ENCODE data around the gene PRKCQ. TPM values are rescaled to one million over a fixed set of nuclear protein-coding genes. Genes with fewer than 3 reads are reported as not detected.

PRKCQ gene
- total RNA-seq, 1 donor from 2014 or later, result 14.6 TPM

DNA sequence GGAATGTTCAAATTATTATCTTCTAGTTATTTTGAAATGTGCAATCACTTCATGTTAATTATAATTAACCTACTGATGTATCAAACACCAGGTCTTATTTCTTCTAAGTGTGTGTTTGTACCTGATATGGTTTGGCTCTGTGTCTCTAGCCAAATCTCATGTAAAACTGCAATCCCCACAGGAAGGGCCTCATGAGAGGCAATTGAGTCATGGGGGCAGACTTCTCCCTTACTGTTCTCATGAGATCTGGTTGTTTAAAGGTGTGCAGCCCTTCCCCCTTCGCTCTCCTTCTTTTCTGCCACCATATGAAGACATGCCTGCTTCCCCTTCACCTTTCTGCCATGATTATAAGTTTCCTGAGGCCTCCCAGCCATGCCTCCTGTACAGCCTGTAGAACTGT, 18.6 kb upstream of the PRKCQ start:
- Histone ChIP-seq H3K4me3 (ENCODE audit: low read length in 3 of 3) (no peak overlapping the region), H3K9ac (ENCODE audit: low read depth in 1 of 3, low read length in 3 of 3) (no peak overlapping the region), H3K27ac (ENCODE audit: low read depth, low read length) (no peak overlapping the region), H3K4me1 (ENCODE audit: control insufficient read depth in 3 of 3, insufficient read depth in 3 of 3, low read length in 3 of 3) (peaks cover 0 to 5% (median 3%) of the 10 kb centered on the region in 3 donors), H3K27me3 (ENCODE audit: control insufficient read depth in 3 of 3, insufficient read depth in 3 of 3, low read length in 3 of 3) (no peaks in the 10 kb centered on the region), H3K9me3 (ENCODE audit: control insufficient read depth in 3 of 3, low read length in 3 of 3) (no peaks in the 10 kb centered on the region), H3K36me3 (ENCODE audit: control insufficient read depth in 3 of 3, insufficient read depth in 3 of 3, low read length in 3 of 3) (no peaks in the 10 kb centered on the region)

DNA sequence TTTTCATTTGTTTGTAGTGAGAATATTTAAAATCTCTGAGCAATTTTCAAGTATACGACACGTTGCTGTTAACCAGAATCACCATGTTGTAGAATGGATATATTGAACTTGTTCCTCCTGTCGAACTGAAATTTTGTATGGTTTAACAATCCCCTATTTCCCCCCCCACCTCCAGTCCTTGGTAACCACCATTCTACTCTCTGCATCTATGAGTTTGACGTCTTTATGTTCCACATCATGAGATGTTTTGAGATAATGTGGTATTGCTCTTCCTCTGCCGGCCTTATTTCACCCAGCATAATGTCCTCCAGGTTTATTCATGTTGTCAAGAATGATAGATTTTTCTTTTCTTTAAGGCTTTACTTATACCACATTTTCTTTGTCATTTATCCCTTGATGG, 17.4 kb upstream of the PRKCQ start:
- no peak overlapping the region for H3K4me3 ChIP-seq (ENCODE audit: low read length in 3 of 3)
- H3K27ac ChIP-seq (ENCODE audit: low read depth, low read length), result no peak overlapping the region
- no peak overlapping the region for H3K9ac ChIP-seq (ENCODE audit: low read depth in 1 of 3, low read length in 3 of 3)
- no peaks in the 10 kb centered on the region for H3K27me3 ChIP-seq (ENCODE audit: control insufficient read depth in 3 of 3, insufficient read depth in 3 of 3, low read length in 3 of 3)
- H3K36me3 ChIP-seq (ENCODE audit: control insufficient read depth in 3 of 3, insufficient read depth in 3 of 3, low read length in 3 of 3), result peaks cover 0 to 2% (median 0%) of the 10 kb centered on the region in 3 donors
- no peaks in the 10 kb centered on the region for H3K4me1 ChIP-seq (ENCODE audit: control insufficient read depth in 3 of 3, insufficient read depth in 3 of 3, low read length in 3 of 3)
- H3K9me3 ChIP-seq (ENCODE audit: control insufficient read depth in 3 of 3, low read length in 3 of 3), result no peaks in the 10 kb centered on the region

DNA sequence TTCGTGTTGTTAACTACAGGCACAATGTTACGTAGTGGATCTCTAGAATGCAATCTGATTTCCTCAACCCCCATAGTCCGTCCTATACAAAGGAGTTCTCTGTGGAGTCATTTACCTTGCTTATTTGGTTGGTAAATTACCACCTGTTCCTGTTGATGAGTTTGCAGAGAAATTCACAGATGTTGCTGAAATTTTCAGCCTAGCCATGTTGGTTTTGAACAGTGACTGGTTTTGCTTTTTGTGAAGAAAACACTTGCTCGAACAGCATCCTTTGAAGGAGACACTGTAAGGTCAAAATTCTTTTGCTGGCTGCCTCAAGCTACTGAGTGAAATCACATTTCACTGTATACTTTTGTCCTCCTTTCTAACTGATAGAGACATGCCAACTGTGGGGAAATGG, 15.4 kb upstream of the PRKCQ start:
- Histone ChIP-seq H3K9ac (ENCODE audit: low read depth in 1 of 3, low read length in 3 of 3) (no peak overlapping the region), H3K27ac (ENCODE audit: low read depth, low read length) (no peak overlapping the region), H3K4me1 (ENCODE audit: control insufficient read depth in 3 of 3, insufficient read depth in 3 of 3, low read length in 3 of 3) (no peaks in the 10 kb centered on the region), H3K4me3 (ENCODE audit: low read length in 3 of 3) (no peak overlapping the region), H3K36me3 (ENCODE audit: control insufficient read depth in 3 of 3, insufficient read depth in 3 of 3, low read length in 3 of 3) (peaks cover 0 to 3% (median 2%) of the 10 kb centered on the region in 3 donors), H3K9me3 (ENCODE audit: control insufficient read depth in 3 of 3, low read length in 3 of 3) (no peaks in the 10 kb centered on the region), H3K27me3 (ENCODE audit: control insufficient read depth in 3 of 3, insufficient read depth in 3 of 3, low read length in 3 of 3) (no peaks in the 10 kb centered on the region)

DNA sequence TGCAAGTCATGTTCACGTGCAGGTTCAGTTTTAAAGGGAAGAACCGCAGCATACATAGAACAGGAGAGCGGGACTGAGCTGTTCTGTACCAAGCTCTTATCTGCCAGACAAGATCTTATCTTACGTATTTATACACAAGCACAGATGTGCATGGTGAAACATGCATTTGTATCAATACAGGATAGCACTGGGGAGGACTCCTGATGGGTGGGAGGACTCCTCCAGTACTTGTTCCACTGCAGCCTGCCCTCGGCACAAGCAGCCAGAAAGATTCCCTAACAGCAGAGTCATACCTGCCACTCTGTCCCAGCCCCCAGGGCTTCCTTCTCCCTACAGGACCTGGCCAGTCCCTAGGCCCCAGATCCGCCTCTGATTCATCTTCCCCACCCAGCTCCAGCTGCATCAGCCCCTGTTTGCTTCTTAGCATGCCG, 13.2 kb upstream of the PRKCQ start:
- Histone ChIP-seq H3K36me3 (ENCODE audit: control insufficient read depth in 3 of 3, insufficient read depth in 3 of 3, low read length in 3 of 3) (peaks cover 0 to 3% (median 2%) of the 10 kb centered on the region in 3 donors), H3K9me3 (ENCODE audit: control insufficient read depth in 3 of 3, low read length in 3 of 3) (no peaks in the 10 kb centered on the region), H3K4me3 (ENCODE audit: low read length in 3 of 3) (no peak overlapping the region), H3K27ac (ENCODE audit: low read depth, low read length) (no peak overlapping the region), H3K27me3 (ENCODE audit: control insufficient read depth in 3 of 3, insufficient read depth in 3 of 3, low read length in 3 of 3) (peaks cover 0 to 2% (median 0%) of the 10 kb centered on the region in 3 donors), H3K9ac (ENCODE audit: low read depth in 1 of 3, low read length in 3 of 3) (no peak overlapping the region), H3K4me1 (ENCODE audit: control insufficient read depth in 3 of 3, insufficient read depth in 3 of 3, low read length in 3 of 3) (peaks cover 3 to 7% (median 5%) of the 10 kb centered on the region in 3 donors)

DNA sequence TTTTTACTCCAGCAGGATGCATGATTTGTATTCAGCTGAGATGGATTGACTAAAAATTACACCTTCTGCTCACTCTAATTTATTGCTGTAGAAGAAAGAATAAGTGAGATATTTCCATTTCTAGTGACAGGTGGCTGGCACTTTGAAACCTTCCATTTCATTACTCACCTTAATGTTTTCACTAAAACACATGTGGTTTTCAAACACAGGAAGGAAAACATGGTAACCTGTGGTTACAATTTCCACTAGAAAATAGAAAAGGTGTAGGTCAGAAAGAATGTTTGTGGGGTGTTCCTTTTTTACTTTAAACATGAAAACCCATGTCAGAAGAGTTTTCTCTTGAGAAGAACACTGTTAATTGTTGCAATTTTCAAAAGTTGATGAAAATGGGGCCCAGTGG, 12.0 kb upstream of the PRKCQ start:
- no peak overlapping the region for H3K9ac ChIP-seq (ENCODE audit: low read depth in 1 of 3, low read length in 3 of 3)
- H3K36me3 ChIP-seq (ENCODE audit: control insufficient read depth in 3 of 3, insufficient read depth in 3 of 3, low read length in 3 of 3), result peaks cover 0 to 3% (median 2%) of the 10 kb centered on the region in 3 donors
- H3K4me3 ChIP-seq (ENCODE audit: low read length in 3 of 3), result no peak overlapping the region
- H3K4me1 ChIP-seq (ENCODE audit: control insufficient read depth in 3 of 3, insufficient read depth in 3 of 3, low read length in 3 of 3), result peaks cover 3 to 7% (median 5%) of the 10 kb centered on the region in 3 donors
- H3K9me3 ChIP-seq (ENCODE audit: control insufficient read depth in 3 of 3, low read length in 3 of 3), result no peaks in the 10 kb centered on the region
- H3K27ac ChIP-seq (ENCODE audit: low read depth, low read length), result no peak overlapping the region
- peaks cover 0 to 2% (median 0%) of the 10 kb centered on the region in 3 donors for H3K27me3 ChIP-seq (ENCODE audit: control insufficient read depth in 3 of 3, insufficient read depth in 3 of 3, low read length in 3 of 3)

DNA sequence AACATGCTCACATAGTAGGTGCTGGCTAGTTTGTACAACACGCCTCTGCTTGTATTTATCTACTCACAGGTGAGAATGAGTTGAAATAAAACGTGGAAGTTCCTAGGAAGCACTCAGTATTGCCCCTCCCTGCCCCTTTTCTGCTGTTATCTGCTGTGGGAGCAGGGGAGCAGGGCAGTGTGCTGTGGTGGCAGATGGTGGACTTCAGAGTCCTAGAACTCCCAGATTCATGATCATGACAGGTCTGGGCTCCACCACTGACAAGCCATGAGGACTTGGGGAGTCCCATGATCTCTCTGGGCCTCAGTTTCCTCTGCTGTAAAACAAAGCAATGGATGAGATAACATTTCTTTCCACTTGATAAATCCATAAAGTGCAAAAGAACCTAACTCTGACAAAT, 11.6 kb upstream of the PRKCQ start:
- Histone ChIP-seq H3K4me3 (ENCODE audit: low read length in 3 of 3) (no peak overlapping the region), H3K9ac (ENCODE audit: low read depth in 1 of 3, low read length in 3 of 3) (no peak overlapping the region), H3K4me1 (ENCODE audit: control insufficient read depth in 3 of 3, insufficient read depth in 3 of 3, low read length in 3 of 3) (peaks cover 3 to 7% (median 5%) of the 10 kb centered on the region in 3 donors), H3K27ac (ENCODE audit: low read depth, low read length) (no peak overlapping the region), H3K27me3 (ENCODE audit: control insufficient read depth in 3 of 3, insufficient read depth in 3 of 3, low read length in 3 of 3) (peaks cover 0 to 2% (median 0%) of the 10 kb centered on the region in 3 donors), H3K9me3 (ENCODE audit: control insufficient read depth in 3 of 3, low read length in 3 of 3) (no peaks in the 10 kb centered on the region), H3K36me3 (ENCODE audit: control insufficient read depth in 3 of 3, insufficient read depth in 3 of 3, low read length in 3 of 3) (peaks cover 0 to 3% (median 2%) of the 10 kb centered on the region in 3 donors)

DNA sequence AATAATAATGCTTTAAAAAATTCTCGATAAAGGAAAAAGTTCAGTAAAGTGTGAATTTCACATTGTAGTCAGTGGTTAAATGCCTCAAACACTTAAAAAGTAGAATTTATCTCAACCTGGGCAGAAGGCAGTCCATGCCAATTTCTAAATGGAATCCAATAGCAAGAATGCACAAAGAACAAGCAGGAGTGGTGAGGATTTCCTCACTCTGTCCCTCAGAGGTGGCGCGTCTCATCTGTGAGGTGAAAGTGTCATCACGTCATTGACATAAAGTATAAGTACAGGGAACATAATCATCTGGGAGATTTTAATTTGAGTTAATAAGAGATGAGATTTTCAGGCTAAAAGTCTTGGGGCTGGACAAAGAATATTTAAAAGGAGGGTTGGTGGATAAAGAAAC, 10.0 kb upstream of the PRKCQ start:
- peaks cover 0 to 4% (median 3%) of the 10 kb centered on the region in 3 donors for H3K36me3 ChIP-seq (ENCODE audit: control insufficient read depth in 3 of 3, insufficient read depth in 3 of 3, low read length in 3 of 3)
- H3K27ac ChIP-seq (ENCODE audit: low read depth, low read length), result no peak overlapping the region
- peaks cover 0 to 2% (median 0%) of the 10 kb centered on the region in 3 donors for H3K27me3 ChIP-seq (ENCODE audit: control insufficient read depth in 3 of 3, insufficient read depth in 3 of 3, low read length in 3 of 3)
- H3K4me1 ChIP-seq (ENCODE audit: control insufficient read depth in 3 of 3, insufficient read depth in 3 of 3, low read length in 3 of 3), result peaks cover 3 to 12% (median 5%) of the 10 kb centered on the region in 3 donors
- H3K9me3 ChIP-seq (ENCODE audit: control insufficient read depth in 3 of 3, low read length in 3 of 3), result no peaks in the 10 kb centered on the region
- no peak overlapping the region for H3K9ac ChIP-seq (ENCODE audit: low read depth in 1 of 3, low read length in 3 of 3)
- no peak overlapping the region for H3K4me3 ChIP-seq (ENCODE audit: low read length in 3 of 3)

DNA sequence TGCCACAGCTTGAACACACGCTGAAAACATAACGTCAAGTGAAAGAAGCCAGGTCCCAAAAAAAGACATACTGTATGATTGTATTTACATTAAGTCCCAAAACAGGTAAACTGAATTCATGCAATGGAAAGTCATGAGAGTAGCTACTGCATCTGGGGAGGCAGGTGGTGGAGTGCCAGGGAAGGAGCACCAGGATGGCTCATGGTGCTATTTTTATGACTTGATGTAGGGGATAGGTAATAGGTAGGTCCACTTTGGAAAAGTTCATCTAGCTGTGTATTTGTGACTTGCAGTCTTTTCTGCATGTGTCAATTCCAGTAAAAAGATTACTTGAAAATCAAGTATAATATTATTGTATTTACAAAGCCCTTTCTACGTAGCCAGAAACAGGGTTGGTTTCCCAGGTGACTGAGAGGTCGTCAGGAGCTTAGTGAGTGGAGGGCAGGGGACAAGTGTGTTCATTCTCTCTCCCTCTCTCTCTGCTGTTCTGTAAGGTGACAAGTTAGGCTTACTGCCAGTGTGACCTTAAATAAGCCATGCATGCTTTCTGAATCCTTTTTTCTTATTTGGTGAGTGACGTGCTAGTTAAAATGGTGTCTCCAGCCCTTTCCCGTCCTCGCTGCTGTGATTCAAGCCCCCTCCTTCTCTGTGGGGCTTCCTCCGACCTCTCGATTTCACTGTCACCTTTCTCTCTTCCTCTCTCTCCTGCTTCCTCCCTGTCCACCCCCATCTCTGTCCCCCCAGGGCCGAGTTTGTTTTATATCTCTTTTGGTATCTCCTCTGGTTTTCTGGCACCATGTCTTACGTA, 9.4 kb upstream of the PRKCQ start:
- H3K9me3 ChIP-seq (ENCODE audit: control insufficient read depth in 3 of 3, low read length in 3 of 3), result no peaks in the 10 kb centered on the region
- H3K36me3 ChIP-seq (ENCODE audit: control insufficient read depth in 3 of 3, insufficient read depth in 3 of 3, low read length in 3 of 3), result peaks cover 0 to 4% (median 3%) of the 10 kb centered on the region in 3 donors
- no peak overlapping the region for H3K27ac ChIP-seq (ENCODE audit: low read depth, low read length)
- peaks cover 0 to 2% (median 0%) of the 10 kb centered on the region in 3 donors for H3K27me3 ChIP-seq (ENCODE audit: control insufficient read depth in 3 of 3, insufficient read depth in 3 of 3, low read length in 3 of 3)
- H3K4me1 ChIP-seq (ENCODE audit: control insufficient read depth in 3 of 3, insufficient read depth in 3 of 3, low read length in 3 of 3), result peaks cover 3 to 12% (median 5%) of the 10 kb centered on the region in 3 donors
- H3K4me3 ChIP-seq (ENCODE audit: low read length in 3 of 3), result no peak overlapping the region
- no peak overlapping the region for H3K9ac ChIP-seq (ENCODE audit: low read depth in 1 of 3, low read length in 3 of 3)

DNA sequence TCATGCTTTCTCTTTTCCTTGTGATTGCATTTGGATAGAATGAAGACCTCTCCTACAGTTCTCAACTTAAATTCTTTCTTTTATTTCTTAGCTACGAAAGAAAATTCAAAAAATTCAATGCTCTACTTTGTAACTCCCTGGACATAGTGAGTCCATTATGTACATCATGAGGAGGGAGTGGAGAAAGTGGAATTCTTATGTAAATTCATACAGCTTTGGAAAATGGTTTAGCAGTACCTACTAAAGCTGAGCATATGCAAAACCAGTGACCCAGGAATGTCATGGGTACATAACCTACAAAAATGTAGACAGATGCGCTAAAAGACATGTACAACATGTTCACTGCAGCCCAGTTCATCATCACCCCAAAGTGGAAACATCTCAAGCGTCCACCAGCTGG, 8.8 kb upstream of the PRKCQ start:
- no peak overlapping the region for H3K9ac ChIP-seq (ENCODE audit: low read depth in 1 of 3, low read length in 3 of 3)
- H3K27ac ChIP-seq (ENCODE audit: low read depth, low read length), result no peak overlapping the region
- peaks cover under 1 to 6% (median 5%) of the 10 kb centered on the region in 3 donors for H3K36me3 ChIP-seq (ENCODE audit: control insufficient read depth in 3 of 3, insufficient read depth in 3 of 3, low read length in 3 of 3)
- peaks cover 3 to 12% (median 5%) of the 10 kb centered on the region in 3 donors for H3K4me1 ChIP-seq (ENCODE audit: control insufficient read depth in 3 of 3, insufficient read depth in 3 of 3, low read length in 3 of 3)
- H3K27me3 ChIP-seq (ENCODE audit: control insufficient read depth in 3 of 3, insufficient read depth in 3 of 3, low read length in 3 of 3), result peaks cover 0 to 2% (median 0%) of the 10 kb centered on the region in 3 donors
- no peaks in the 10 kb centered on the region for H3K9me3 ChIP-seq (ENCODE audit: control insufficient read depth in 3 of 3, low read length in 3 of 3)
- no peak overlapping the region for H3K4me3 ChIP-seq (ENCODE audit: low read length in 3 of 3)

DNA sequence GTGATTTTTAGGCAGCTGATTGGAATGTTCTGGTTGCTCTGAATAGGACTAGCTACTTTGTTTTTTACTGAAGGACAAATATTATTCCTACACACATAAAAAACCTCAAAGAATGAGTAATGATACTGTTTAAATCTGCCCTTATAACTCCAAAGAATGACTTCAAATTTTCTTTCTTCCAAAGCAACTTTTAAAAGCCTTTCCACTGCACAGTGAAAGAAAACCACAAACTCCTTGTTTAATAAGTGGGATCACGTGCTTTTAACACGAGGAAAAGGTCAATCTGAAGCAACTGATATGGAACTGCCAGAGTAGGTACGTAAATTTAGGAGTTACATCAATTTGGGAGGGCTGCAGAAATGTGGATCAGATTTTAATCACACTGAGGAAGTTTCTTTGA, 8.0 kb upstream of the PRKCQ start:
- H3K4me3 ChIP-seq (ENCODE audit: low read length in 3 of 3), result no peak overlapping the region
- H3K27me3 ChIP-seq (ENCODE audit: control insufficient read depth in 3 of 3, insufficient read depth in 3 of 3, low read length in 3 of 3), result peaks cover 0 to 2% (median 0%) of the 10 kb centered on the region in 3 donors
- no peak overlapping the region for H3K9ac ChIP-seq (ENCODE audit: low read depth in 1 of 3, low read length in 3 of 3)
- H3K4me1 ChIP-seq (ENCODE audit: control insufficient read depth in 3 of 3, insufficient read depth in 3 of 3, low read length in 3 of 3), result peaks cover 3 to 12% (median 5%) of the 10 kb centered on the region in 3 donors
- H3K36me3 ChIP-seq (ENCODE audit: control insufficient read depth in 3 of 3, insufficient read depth in 3 of 3, low read length in 3 of 3), result peaks cover 4 to 14% (median 6%) of the 10 kb centered on the region in 3 donors
- no peak overlapping the region for H3K27ac ChIP-seq (ENCODE audit: low read depth, low read length)
- no peaks in the 10 kb centered on the region for H3K9me3 ChIP-seq (ENCODE audit: control insufficient read depth in 3 of 3, low read length in 3 of 3)

Data from skeletal muscle tissue (tissue), 4 donors.